HG03025 (cell line): ENCODE data around the gene ACP5.
"Not testable (repeated sequence)": the region's sequence is repeated elsewhere in the genome, so short reads cannot be mapped to it uniquely, and the experiment has no call there.

ENCODE experiments used
- ATAC-seq: cut with Tn5 transposase; IDR thresholded peaks from one replicate; pipeline ENCODE4 v1.9.1; 2021; ENCODE audit warnings: mild to moderate bottlenecking, moderate library complexity; ENCODE audit not compliant: unreplicated experiment, low FRiP score

The ACP5 gene

DNA sequence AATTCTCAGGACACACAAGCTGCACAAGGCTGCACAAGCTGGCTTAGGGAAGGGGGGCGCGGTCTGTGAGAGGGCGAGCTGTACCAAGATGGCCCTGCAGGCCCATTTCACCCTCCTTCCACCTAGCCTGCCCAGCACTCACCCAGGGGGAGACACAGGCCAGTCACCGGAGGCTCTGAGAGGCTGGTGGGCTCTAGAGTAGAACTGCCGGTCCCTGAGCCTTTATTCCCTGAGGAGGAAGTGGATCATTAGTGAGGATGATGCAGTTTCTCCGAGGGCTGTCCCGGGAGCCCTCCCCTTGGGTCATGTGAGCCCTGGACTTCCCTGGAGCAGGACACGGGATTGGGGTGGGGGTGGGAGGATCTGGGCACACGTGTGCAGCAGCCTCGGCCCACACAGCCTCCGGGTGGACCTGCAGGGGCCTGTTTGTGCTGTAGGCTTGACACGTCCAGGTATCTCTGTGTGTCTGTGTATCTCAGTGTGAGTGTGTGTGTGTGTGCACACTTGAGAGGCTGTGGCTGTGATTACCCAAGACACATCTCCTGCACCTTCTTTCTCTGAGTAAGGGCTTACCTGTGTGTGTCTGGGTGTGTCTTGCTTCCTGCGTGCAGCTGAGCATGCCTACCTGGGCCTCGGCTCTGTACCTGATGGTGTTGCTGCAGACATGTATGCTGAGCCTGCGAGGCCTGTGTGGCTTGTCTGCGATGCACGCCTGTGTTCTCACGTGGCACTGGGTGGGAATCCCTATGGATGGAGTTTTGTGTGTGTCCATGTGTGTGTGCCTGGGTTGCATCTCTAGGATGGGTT is at the start of gene ACP5:
Gene ACP5, minus strand, starts transcription at position 195 of the 807 bp plus-strand sequence. CDS start 328 bp downstream, outside the sequence.
- no peak for ATAC-seq

DNA sequence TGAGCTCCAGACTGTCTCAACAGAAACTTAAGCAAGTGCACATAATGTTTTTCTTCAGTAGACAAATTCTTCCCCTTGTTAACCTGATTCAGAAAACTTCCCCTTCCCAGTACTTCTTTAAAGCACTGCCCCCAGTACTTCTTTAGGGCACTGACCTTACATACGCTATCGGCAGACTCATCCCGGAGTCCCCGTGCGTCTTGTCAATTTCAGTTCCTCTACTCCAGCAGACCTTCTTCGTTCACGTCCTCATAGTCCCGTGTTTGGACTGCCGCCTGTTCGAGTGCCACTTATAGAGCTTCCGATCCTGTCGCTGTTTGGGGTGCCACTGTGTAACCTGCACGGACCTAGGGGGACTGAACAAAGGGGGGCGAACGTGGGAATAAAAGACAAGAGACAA is 48.8 kb upstream of the ACP5 start:
- no peak for ATAC-seq

- no peak for ATAC-seq
These were observed 46.6 kb upstream of the ACP5 start for GRCh38 chr19:11624069-11624463.

DNA sequence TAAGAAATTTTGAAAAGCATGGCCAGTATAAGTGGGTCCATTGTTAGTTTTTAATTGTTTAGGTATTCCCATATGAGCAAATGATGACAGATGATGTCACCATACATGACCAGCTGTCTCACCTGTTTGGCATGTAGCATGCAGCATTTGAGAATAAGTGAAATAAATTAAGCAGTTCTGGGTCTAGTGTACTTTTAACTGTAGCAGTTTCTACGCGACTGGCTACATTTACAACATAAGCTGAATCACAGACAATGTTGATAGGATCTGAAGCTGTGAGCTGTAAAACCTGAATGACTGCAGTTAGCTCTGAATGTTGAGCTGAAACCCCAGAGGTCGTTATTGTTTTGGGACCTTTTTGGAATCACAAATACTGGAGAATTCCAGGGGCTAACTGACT is 45.0 kb upstream of the ACP5 start:
- not testable (repeated sequence) for ATAC-seq

GRCh38 chr19:11620553-11620952 is 43.1 kb upstream of the ACP5 start:
- no peak for ATAC-seq

GRCh38 chr19:11617180-11618062 is 40.0 kb upstream of the ACP5 start:
- ATAC-seq, result no peak

DNA sequence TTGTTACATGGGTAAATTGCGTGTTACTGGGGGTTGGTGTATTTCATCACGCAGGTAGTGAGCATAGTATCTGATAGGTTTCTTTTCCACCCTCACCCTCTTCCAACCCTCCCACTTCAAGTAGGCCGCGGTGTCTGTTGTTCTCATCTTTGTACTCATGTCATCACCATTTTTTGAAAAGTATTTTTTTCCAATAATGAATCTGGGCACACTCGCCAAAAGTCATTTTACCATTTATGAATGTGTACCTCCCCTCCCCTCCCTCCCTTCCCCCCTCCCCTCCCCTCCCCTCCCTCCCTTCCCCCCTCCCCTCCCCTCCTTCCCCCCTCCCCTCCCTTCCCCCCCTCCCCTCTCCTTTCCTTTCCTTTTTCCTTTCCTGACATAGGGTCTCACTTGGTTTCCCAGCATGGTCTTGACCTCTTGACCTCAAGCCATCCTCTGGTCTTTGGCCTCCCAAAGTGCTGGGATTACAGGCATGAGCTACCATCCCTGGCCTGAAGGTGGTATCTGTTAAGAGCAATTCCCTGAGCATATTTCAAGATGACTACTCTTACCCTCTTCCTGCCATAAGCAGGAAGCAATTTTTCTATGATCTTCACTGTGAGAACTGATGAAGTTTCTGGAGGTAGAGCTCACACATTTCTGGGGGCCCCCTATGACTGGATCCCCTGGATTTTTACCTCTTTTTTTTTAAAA is 35.5 kb upstream of the ACP5 start:
- ATAC-seq, result no peak

DNA sequence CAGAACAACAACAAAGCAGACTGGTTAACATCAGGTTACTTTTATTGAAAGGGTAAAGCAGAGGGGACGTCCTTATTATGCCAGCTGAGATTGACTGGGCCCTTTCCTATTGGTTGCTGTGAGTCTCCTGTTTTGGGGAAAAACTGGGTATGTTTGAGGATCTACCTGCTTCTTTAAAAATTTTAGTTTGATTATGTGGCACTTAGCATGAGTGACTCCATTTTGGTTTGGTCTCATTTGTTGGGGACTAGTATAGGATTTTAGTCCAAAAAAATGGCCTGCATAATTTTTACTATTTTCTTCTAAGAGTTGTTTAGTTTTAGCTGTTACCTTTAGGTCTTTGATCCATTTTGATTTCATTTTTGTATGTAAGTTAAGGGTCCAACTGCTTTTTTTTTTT is 34.3 kb upstream of the ACP5 start:
- no peak for ATAC-seq

GRCh38 chr19:11606484-11606883 is 29.0 kb upstream of the ACP5 start:
- no peak for ATAC-seq

DNA sequence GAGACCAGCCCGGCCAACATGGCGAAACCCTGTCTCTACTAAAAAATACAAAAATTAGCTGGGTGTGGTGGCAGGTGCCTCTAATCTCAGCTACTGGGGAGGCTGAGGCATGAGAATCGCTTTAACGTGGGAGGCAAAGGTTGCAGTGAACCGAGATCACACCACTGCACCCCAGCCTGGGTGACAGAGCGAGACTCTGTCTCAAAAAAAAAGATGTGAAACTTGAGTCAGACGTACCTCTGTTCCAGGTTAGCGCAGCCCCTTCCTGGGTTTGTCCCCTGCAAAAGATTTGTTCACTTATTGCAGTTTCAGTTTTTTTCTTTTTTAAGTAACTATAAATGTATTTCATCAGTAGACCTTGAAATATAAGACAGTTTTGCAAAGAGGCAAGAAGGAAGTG is 22.3 kb upstream of the ACP5 start:
- ATAC-seq, result not testable (repeated sequence)

- ATAC-seq, result no peak
These were observed 21.3 kb upstream of the ACP5 start for GRCh38 chr19:11598746-11599145.

GRCh38 chr19:11598103-11598483 is 20.6 kb upstream of the ACP5 start:
- ATAC-seq, result no peak

DNA sequence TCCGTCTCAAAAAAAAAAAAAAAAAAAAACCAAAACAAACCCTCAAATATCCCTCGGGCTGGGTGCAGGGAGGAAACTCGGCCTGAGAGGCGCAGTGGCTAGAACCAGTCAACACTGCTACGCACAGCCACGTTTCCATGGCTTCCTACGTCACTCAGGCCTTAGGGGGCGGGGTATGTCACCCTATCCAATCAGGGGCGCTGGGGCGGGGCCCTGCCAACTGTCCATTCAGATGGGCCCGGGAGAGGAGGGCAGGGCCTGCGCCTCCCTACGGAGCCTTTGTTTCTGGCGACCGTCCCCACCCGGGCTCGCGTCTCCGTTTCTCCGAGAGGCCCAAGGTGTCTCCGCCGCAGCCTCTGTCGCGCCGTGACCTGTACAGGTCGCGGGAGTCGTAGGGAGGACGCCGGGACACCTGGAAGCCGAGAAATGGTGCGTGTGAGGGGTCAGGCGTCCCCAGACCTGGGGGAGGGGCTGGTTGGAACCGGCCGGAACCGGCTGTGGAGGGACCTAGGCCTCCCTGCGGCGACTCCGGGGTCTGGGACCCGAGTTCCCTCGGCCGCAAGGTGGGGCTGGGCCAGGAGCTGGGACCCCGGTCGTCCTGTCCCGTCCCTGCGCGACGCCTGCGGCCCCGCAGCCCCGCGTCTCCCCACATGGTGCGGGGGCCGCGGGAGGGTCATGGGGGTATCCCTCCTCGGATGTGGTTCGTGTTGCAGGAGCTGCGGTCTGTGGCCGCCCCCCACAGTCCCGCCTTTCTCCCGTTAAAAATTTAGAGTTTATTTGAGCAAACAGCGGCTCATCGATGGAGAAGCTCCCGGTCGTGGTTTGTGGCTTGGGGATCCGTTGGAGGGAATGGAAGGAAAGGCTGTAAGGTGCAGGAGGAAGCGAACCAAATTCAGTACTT is 20.0 kb upstream of the ACP5 start, which contains the start of gene ZNF627:
Gene ZNF627, plus strand, starts transcription at position 282 of the 901 bp plus-strand sequence. Its CDS starts 145 bp downstream, at position 427.
- ATAC-seq, result peak; percentile 96

DNA sequence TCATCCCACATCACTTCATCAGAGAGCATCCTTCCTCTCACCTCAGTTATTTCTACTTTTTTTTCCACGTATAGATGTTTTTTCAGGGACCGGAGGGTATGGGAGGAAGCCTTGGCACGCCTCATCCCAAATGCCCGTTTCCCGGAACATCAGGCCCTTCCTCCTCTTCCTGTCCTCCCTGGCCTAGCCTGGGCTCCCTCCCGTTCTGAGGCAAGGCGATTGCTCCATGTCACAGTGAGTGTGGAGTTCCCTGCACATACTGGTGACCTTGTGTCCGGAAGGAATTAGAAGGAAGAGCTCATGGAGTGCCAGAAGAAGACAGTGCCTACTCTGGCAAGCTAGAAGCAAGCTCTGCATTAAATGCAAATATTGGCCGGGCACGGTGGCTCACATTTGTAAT is 18.7 kb upstream of the ACP5 start:
- no peak for ATAC-seq

GRCh38 chr19:11594084-11594483 is 16.6 kb upstream of the ACP5 start:
- ATAC-seq, result no peak

- no peak for ATAC-seq
These were observed 10.7 kb upstream of the ACP5 start for GRCh38 chr19:11587975-11588631.

DNA sequence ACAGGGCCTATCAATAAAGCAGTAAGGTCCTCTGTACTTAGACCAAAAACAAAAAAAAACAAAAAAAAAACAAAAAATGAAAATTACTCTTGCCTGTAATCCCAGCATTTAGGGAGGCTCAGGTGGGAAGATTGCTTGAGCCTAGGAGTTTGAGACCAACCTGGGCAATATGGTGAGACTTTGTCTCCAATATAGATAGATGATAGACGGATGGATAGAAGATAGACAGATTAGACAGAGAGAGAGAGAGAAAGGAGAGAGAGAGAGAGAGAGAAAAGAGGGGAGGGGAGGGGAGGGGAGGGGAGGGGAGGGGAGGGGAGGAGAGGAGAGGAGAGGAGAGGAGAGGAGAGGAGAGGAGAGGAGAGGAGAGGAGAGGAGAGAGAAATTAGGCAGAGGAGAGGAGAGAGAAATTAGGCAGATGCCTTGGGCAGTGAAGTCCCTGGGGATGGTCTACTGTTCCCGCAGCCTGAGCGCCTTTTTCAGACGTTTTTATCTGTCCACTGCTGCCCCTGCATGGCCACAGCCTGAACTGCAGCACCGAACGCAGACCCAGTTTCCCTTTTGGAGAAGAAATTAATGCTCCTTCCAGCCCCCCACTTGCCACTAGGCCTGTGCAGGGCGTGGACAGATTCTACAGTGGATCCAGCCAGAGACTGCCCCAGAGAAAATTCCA is 10.0 kb upstream of the ACP5 start:
- no peak for ATAC-seq

DNA sequence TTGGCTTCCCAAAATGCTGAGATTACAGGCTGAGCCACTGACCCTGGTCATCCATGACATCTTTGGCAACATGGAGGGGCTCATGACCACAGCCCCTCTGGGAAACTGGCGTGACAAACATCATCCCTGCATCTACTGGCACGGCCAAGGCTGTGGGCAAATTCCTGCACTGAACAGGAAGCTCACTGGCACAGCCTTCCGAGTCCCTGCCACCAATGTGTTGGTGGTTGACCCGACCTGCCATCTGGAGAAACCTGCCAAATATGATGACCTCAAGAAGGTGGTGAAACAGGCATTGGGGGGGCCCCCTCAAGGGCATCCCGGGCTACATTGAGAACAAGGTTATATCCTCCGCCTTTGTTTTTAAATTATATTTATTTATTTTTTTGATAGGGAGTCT is 8.9 kb upstream of the ACP5 start:
- no peak for ATAC-seq

- ATAC-seq, result no peak
These were observed 4.3 kb upstream of the ACP5 start for GRCh38 chr19:11581740-11582139.
